T1000 (cell line): ENCODE data around the gene NSFL1C.

Experiments
- DNase-seq: peaks from one replicate; lab custom pipeline; 2025; ENCODE audit warnings: mixed read lengths; lab: John Stamatoyannopoulos, UW

NSFL1C gene

GRCh38 chr20:1484438-1485116, 17.9 kb upstream of the NSFL1C start:
- no peak for DNase-seq

GRCh38 chr20:1479831-1480595, 13.4 kb upstream of the NSFL1C start:
- DNase-seq: no peak

- peak; percentile 14 for DNase-seq
These were observed 11.9 kb upstream of the NSFL1C start for GRCh38 chr20:1478566-1478965.

- DNase-seq: no peak
These were observed 11.3 kb upstream of the NSFL1C start for GRCh38 chr20:1477896-1478490.

- DNase-seq: no peak
These were observed 8.4 kb upstream of the NSFL1C start for GRCh38 chr20:1474817-1475603.

- no peak for DNase-seq
These were observed 7.7 kb upstream of the NSFL1C start for GRCh38 chr20:1474325-1474724.

GRCh38 chr20:1473246-1474220, 6.9 kb upstream of the NSFL1C start:
- DNase-seq: no peak

GRCh38 chr20:1472556-1473245, 6.1 kb upstream of the NSFL1C start:
- no peak for DNase-seq

- DNase-seq: no peak
These were observed 4.6 kb upstream of the NSFL1C start for GRCh38 chr20:1471242-1471641.

- DNase-seq: peak; percentile 94
These were observed 3.4 kb upstream of the NSFL1C start for GRCh38 chr20:1469925-1470571.

GRCh38 chr20:1469306-1469905, 2.8 kb upstream of the NSFL1C start:
- DNase-seq: no peak

GRCh38 chr20:1468117-1468624, 1.5 kb upstream of the NSFL1C start:
- DNase-seq: no peak

- no peak for DNase-seq
These were observed 887 bp upstream of the NSFL1C start for GRCh38 chr20:1467355-1468116.

- no peak for DNase-seq
These were observed 369 bp upstream of the NSFL1C start for GRCh38 chr20:1467082-1467354.

- DNase-seq: no peak
These were observed 1.0 kb downstream of the NSFL1C start for GRCh38 chr20:1465470-1466210.

- no peak for DNase-seq
These were observed 2.6 kb downstream of the NSFL1C start for GRCh38 chr20:1463971-1464570.

GRCh38 chr20:1462834-1463233, 3.8 kb downstream of the NSFL1C start:
- DNase-seq: no peak

GRCh38 chr20:1462001-1462400, 4.6 kb downstream of the NSFL1C start:
- no peak for DNase-seq
